Measurements from ENCODE around the gene KIF3A.

The KIF3A gene

DNA sequence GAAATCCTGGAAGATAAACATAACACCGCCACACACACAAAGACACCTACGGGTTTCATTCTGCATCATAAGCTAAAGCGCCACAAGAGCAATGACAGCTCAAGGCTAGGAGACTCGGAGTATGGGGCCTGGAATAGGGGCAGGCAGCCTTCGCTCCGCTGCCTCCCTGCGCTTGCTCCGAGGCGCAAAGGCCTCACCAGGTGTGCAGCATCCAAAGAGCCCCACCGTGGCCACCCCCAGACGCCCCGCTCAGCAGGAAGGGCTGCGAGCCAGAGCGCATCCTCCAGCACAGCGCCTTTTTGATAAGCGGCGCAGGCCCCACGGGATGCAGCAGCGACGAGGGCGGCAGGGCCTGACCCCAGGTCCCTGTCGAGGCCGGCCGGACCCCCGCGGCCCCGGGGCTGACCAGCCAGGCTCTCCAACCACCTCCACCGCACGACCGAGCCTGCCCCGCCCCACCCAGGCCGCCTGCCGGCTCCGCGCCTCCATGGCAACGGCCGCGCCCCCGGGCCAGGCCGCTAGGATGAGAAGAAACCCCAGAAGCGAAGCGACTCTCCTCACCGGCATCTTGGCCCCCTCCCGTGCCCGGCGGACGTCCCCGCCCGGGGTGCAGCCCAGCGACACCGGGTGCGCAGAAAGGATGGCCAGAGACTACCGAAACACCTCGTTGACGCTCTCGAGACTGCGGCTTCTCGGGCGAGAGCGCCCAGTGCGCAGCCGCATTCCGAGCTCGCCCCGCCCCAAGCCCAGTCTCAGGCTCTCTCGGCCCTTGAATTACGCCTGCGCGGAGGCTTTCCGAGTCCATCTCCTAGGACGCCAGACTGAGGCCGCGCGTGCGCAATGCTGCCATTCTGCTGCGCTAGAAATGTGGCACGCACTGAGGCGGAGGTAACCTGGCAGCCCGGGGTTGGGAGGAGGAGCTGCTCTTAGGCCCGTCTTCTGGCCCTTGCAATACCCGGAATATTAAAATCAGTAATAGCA is at the start of gene KIF3A:
TSS of gene KIF3A (minus strand) at position 694 of the 981 bp plus-strand sequence. CDS start at position 567, 127 bp downstream.
- DNase-seq, result peak; percentile 100

DNA sequence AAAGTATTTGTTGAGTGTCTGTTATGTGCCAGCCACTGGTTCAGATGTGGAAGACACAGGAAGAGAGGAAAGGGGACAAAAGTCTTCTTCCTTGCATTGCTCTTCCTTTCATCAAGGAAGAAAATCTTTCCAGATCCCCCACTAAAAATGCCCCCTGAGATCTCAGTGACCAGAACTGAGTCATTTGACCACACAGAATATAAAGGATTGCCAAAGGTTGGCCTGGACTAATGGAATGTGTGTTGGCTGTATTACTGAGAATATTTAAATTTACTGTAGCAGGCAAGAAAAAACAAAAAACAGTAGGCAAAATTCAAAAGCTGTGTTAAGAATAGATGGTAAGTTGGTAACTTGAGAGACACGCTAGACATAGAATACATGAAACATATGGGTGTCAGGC is 49.7 kb upstream of the KIF3A start:
- DNase-seq, result no peak

DNA sequence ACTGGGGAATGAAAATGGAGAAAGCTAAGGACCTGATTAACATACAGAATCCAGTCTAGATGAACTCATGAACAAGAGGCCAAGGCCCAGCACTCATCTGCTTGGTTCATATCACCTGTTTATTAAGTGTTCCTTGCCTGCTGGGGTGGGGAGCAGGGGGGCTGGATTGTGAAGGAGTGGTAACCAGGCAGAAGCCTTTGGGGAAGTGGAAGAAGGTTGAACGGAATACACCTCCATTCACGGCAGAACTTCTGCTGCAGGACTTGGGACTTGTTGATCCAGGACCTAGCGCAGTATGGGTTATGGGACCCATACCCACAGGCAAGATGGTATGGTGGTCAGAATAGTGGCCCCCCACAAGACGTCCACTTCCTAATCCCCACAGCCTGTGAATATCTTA is 48.5 kb upstream of the KIF3A start:
- DNase-seq, result peak; percentile 39

DNA sequence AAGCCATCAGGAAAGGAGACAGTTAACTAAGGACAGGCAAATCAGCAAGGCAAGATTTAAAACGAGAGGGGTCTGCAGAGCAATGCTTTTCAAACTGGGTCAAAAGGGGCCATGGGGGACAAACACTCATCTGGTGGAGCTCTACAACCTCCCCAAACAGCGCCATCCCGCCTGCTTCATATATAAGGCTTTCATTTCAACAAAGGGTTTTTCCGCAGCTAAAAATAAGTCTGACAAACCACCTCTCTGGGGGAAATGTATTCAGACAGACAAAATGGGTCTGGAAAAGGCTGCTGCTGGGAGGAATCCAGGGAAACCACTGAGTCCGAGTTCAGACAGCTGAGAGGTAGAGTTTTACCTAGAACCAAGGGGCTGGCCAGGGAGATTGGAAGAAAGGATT is 48.0 kb upstream of the KIF3A start:
- peak; percentile 2 for DNase-seq

DNA sequence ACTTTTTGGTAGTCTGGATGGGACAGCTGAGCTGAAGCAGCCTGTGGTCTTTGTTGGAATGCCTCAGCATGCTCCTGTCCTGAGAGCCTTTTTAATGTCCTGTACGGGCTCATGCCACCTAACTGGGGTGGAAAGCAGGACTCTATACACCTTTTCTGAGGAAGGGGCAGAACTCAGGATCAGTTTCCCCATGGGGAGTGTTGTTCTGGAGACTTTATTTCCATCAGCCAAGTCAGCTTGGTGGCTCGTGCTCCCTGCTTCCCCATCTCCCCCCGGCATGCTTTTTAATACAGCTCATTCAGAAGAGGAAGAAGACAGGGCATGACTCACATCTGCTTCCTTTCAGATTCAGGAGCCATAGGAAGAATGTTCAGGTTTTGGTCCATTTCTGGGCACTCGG is 44.8 kb upstream of the KIF3A start:
- DNase-seq, result peak; percentile 25

DNA sequence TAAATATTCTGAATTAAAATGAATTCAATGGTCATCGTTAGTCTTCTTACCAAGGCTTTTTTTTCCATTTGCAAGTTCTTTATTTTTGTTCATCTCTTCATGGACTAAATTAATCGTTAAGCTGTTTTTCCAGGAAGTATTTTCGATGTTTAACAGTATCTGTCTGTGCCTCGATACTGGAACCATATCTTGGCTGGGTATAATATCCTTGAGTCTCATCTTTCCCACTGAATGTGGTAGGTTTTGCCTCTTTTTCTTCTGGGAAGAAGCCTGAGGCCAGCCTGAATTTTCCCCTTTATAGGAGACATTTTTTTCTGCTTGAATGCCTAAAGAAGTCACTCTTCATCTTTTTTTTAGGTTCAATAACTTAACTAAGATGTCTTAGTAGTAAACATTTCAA is 43.7 kb upstream of the KIF3A start:
- no peak for DNase-seq

DNA sequence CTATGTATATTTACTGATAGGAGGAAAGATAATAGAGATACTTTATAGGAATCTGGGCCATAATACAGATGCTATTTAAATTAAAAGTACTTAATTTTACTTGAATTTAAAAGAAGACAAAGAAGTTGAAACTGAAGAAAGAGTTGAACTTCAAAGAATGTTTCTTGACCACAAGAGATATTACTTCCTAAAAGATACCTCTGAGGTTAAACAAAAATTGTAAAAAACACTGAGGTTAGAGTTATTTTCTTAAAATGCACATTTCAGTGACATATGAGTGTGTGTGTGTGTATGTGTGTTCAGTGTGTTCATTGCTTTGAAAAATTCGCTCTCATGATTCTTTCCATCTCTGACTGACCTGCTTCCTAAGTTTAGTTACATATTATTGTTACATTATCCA is 43.2 kb upstream of the KIF3A start:
- no peak for DNase-seq

DNA sequence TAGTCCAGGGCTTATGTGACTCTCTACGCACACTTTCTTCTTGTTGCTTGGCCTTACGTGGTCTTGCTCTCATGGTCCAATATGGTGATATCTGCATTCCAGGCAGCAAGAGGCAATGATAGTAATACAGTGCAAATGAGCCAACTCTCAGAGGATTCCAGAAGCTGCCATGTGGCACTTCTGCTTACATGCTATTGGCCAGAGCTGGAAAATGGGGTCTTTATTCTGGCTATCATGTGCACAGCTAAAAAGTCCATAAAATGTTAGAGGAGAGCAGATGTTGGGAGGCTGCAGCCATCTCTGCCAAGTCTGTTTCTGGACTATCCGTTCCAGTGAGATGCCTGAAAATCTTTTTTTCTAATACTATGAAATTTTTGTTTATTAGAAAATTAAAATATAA is 42.6 kb upstream of the KIF3A start:
- DNase-seq, result peak; percentile 4

DNA sequence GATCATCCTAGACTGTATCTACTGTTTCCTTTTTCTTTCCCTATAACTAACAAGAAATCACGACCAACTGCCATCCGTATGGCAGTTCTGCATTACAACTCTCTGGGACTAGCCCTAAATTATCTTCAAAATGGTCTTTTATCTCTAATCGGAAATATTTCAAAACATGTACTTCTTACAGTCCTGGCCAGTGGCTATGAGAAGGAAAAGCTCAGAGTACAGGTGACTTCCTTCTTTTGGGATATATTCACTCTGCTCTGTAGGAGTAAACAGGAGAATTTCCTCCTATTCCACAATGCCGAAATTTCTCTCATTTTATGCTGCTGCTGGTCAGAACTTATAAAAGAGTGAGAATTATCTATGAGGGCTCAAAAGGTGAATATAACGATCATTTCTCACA is 41.5 kb upstream of the KIF3A start:
- DNase-seq, result no peak

DNA sequence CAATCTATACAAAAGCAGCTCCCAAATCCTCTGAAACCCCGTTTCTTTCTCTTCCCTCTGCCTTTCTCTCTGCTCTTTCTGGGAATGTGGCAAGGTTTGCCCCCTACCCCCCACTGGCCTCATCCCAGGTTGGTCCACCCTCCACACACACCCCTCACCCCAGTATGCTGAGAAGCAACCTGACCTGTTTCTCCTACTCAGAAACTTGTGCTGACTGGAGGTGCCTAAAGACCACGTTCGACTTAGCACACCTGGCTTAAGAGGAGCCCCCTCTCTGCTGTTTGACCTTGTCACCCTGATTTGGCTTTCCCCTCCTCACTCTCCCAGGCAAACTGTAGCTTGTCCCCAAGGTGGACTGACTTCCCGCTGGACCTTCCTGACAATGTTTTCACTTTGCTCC is 40.8 kb upstream of the KIF3A start:
- DNase-seq, result peak; percentile 37

DNA sequence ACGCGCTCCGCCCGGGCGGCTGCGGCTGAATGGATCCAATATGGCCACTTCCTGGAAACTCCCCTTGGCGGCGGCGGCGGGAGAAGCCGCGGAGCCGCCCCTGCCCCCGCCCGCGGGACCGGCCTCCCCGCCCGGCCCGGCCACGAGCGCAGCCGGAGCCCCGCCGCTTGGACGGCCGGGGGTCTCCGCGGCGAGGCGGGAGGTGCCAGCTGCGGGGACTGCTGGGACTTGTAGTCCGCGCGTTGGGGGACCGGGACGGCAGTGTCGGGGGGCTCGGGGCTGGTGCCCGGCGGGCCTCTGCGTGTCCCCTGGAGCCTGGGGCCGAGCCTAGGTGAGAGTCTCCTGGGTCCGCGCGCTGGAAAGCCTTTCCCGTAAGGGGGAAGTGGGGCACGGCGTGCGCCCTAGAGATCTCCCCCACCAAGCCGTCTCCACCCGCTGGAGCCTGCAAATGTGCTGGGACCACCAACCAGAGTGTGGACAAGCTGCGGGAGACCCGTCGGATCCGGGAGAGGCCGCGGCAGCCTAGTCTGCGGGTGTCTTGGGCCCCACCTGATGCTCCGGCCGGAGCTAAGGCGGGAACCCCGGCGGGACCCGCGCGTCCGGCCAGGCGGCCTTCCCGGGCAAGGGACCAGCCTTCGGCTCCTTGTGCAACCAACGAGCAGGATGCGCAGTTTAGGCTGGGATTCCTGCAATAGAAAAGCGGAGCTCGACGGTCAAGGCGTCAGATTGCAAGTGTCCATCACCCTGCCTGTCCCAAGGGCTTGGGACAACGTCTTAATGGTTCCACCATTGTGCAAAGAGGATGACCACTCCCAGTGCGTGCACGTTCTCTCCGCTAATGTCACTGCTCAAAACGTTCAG is 40.1 kb upstream of the KIF3A start, which contains the start of gene SEPTIN8:
TSS of gene SEPTIN8 (minus strand) at position 31 of the 861 bp plus-strand sequence. CDS start 102 bp downstream, outside the sequence.
- DNase-seq, result peak; percentile 82

DNA sequence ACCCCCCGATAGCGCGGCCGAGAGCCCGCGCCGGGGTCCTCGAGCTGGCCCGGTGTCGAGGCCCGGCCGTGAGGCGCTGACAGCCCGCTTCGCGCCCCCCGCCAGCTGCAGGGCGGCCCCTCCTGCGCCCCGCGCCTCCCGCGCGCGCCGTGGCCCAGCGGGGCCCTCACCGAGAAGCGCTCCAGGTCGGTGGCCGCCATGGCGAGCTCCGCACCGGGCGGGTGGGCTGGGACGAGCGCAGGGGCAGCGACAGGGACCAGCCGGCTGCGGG is 39.5 kb upstream of the KIF3A start:
- no peak for DNase-seq

DNA sequence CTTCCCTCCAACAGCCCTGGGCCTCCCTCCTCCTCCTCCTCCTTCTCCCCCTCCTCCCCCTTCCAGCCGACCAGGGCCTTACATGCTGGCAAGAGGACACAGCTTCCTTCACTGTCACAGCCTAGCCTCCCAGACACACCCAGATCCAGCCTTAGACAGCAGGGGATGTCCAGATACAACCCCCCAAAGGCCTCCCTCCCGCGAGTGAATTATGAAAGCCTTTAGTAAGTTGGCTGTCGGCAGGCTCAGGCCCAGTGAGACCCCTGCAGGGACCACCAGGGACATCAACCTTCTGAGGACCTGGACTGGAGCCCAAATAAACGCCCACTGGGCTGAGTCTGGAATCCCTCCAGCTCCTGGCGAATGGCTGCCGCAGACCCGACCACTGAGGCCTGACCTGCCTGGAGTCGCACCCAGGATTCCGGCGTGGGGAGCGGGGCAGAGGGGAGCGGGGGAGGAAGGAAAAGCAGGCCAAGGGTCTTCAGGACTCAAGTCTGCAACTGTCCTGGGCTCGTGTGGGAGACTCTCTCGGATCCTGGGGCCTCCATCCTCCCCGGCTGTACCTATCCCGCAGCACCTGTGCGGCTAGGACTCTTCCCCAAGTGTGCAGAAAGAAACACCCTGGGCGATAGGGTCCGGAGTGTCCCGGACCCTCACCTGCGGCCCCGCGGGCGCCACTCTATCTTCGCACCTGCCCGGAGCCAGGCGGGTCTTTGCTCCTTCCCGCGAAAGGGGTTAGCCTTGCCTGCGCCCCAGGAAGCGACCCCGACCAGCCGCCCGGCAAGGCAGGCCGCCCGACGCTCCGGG is 39.0 kb upstream of the KIF3A start:
- peak; percentile 60 for DNase-seq

DNA sequence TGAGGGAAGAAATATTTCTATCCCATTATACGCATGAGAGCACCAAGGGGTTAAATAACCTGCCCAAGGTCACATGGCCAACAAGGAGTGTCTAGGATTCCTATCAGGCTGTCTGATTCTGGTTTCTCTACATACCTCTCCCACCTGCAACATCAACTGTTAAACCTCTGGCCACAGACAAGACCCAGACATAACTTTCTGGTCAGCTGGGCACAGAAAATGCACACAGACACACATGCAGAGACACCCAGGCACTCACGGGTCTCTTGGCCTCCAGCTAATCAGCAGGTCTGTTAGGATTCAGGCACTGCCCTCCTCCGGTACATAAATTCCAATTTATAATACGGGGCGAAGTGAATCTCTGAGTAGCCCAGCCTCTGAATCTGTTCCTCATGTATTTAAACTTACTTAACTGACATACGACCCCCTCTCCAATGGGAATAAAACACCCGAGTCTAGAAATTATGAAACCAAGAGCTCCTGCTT is 38.2 kb upstream of the KIF3A start:
- peak; percentile 17 for DNase-seq

DNA sequence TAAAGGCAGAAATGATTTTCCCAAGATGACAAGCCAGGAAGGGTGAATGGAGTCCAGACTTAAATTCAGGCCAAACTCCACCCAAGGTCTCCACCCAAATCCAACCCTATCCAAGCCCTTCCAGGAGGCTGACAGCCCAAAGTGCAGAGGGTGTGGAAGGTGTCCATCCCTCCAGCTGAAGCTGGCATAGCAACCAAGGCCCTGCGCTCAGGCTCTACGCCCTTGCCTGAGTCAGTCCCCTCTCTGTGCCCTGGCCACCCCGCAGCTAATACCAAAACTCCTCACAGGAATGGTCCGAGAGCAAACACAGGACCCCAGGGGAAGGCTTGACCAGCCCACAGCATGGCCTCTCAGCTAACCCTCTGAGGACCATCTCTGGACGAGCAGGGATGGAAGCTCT is 37.5 kb upstream of the KIF3A start:
- DNase-seq, result peak; percentile 56

DNA sequence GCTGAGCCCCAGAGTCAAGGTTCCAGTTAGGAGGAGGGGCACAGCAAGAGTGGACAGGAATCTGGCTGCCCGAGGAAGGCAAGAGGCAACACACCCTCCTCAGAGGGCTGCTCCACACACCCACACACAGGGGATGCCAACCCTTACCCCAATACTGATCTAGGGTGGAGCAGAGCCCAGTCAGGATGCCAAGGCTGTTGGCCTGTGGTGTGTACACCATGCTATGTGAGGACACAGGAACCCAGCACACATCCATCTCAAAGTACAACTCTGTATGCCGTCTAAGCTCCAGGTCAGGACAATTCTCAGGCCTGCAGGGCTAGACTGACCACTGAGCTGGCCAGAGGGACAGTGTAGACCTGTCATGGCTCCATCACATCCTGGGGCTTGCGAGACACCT is 37.1 kb upstream of the KIF3A start:
- DNase-seq, result peak; percentile 21

DNA sequence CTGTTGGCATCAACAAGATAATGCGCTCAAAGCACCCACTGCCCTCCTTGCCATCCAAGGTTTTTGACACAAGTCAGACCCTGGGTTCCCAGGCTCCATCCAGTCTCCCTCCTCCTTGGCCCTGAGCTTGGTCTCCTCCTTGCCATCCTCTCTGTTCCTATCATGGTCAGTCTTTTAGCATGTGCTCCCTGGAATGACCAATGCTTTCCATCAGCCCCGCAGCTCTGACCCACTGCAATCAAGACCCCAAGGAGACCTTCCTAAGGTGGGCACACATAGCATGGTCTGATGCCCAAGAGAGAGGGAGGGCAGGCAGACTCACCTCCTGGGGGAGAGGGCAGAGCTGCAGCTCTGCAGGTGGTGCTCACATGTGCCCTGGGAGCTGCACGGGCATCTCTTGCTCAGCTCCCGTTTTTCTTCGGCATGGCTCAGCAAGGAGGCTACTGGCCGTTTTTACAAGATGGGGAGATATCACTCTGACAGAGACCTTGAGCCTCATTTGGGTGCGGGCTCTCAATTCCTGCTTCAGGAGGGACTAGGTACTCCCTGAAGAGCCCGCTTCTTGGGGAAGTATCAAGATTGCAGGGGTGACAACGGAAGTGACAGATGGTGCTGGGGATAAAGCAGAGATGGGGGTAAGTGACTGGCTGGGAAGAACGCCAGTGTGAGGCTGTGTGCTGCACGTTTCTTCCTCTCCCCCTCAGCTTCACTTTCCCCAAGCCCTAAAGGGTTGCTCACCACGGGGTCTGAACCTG is 36.4 kb upstream of the KIF3A start:
- DNase-seq, result peak; percentile 47

DNA sequence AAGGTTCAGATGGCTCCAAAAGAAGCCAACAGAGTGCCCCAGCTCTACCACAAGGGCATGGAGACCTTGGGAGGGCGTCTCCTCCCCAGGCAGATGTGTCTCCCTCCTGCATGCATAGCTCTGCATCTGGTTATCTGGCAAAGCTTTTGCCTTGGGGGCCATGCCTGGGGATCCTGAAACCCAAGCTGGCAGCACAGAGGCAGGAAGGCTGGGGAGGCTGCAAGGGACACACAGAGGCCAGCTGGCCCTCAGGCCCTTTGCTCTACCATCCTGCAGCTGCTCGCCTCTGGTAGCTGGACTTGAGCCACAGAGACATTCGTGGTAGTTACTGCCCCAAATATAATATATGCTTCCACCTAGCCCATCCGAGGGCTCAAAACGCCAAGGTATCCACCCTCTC is 35.8 kb upstream of the KIF3A start:
- peak; percentile 27 for DNase-seq

DNA sequence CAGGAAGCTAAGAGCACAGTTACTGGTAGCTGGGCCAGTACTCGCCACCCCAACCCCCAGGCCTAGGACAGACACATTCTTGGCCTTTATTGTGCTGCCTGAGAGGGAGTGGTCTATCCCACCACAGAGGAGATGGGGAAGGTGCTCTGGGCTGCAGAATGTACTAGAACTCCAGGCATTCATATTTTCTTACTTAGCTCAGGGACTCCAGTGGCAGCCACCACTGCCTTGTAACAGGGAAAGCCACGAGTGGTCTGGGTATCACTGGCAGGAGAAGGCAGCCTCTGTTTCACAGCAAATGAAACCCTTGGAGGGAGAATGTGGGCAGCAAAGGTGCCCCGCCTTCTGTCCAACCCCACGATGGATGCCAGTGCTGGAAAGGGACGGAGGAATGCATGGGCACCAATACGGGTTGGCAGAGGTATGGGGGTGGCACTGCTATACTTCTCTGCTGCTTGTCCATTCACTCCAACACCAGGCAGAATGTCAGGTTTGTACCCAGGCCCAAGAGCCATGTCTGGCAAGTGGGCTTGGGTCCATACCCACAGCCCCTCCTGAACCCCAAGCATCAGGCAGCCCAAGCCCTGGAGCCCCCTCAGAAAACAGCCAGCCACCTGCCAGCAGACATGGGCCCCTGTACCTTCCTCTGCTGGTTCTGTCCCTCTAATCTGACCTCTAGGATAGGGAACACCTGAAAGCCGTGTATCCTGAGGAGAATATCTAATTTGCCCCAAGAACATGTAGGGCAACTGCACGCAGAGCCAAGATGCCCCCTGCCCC is 35.1 kb upstream of the KIF3A start:
- peak; percentile 45 for DNase-seq

DNA sequence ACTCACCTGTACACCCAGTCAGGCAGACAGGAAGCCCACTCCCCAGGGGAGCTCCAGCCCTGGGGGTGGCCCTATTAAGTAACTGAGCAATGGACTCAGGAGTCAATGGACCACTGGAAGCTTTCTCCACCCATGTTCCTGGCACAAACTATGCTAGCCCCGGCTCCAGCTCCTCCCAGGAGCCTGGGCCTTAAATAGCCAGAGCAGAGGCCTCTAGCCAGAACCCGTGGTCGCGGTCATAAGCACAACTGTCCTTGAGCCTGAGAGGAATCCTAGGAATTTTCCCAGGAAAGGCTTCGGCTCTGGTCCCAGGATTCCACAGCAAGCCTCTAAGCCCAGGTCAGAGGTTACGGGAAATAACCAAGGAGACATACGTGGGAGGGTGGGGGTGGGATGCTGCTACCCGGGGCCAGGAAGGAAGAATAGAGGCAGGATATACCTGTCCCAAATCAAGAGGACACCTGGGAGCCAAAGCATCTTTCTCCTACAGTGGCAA is 34.2 kb upstream of the KIF3A start:
- peak; percentile 39 for DNase-seq

Measured in activated effector memory CD4-positive, alpha-beta T cell treated with anti-CD3 and anti-CD28 coated beads, Interleukin-2, amount 50 U/mL, for 16 hours (primary cell).